Astrocyte (in vitro differentiated cells and primary cell): ENCODE measurements around the gene DDX1. TPM values are rescaled to one million over a fixed set of nuclear protein-coding genes. Genes with fewer than 3 reads are reported as not detected.

Experiments used
- DNase-seq: peaks from one replicate; pipeline ENCODE4 v3.0.0-alpha.2; 2010; ENCODE audit warnings: low read depth
- FAIRE-seq: peaks from 2 replicates; lab custom pipeline; 2011; peaks lifted over from hg19 to GRCh38; lab: Jason Lieb, UNC
- H2AFZ ChIP-seq: 2 replicates; pipeline ENCODE4 v1.6.0; 2012; ENCODE audit warnings: low read depth, low read length, inconsistent platforms
- H3K27ac ChIP-seq: 2 replicates; pipeline ENCODE4 v1.5.1; 2011; ENCODE audit warnings: low read depth, low read length, inconsistent platforms
- H3K27me3 ChIP-seq: 2 replicates; pipeline ENCODE4 v1.6.0; 2011; ENCODE audit warnings: low read length, inconsistent platforms; ENCODE audit not compliant: insufficient read depth
- H3K36me3 ChIP-seq: 2 replicates; pipeline ENCODE4 v1.5.1; 2011; ENCODE audit warnings: low read length, inconsistent platforms; ENCODE audit not compliant: insufficient read depth
- H3K4me1 ChIP-seq: 2 replicates; pipeline ENCODE4 v1.5.1; 2011; ENCODE audit warnings: low read length, inconsistent platforms; ENCODE audit not compliant: insufficient read depth
- H3K4me2 ChIP-seq: 2 replicates; pipeline ENCODE4 v1.6.0; 2012; ENCODE audit warnings: low read length, inconsistent platforms
- H3K4me3 ChIP-seq: 2 replicates; pipeline ENCODE4 v1.5.1; 2011; ENCODE audit warnings: low read depth, mild to moderate bottlenecking, low read length, inconsistent platforms; ENCODE audit not compliant: insufficient read depth
- H3K79me2 ChIP-seq: 2 replicates; pipeline ENCODE4 v1.6.0; 2012; ENCODE audit warnings: mild to moderate bottlenecking, low read length, inconsistent platforms; ENCODE audit not compliant: insufficient read depth
- H3K9ac ChIP-seq: 2 replicates; pipeline ENCODE4 v1.6.0; 2012; ENCODE audit warnings: mild to moderate bottlenecking, low read length, inconsistent platforms
- H3K9me3 ChIP-seq: 2 replicates; pipeline ENCODE4 v1.5.1; 2012; ENCODE audit warnings: low read depth, mild to moderate bottlenecking, low read length, inconsistent platforms; ENCODE audit not compliant: insufficient read depth
- H4K20me1 ChIP-seq: 2 replicates; pipeline ENCODE4 v1.6.0; 2012; ENCODE audit warnings: low read length, inconsistent platforms; ENCODE audit not compliant: insufficient read depth
- H3K27ac Mint-ChIP-seq: one replicate; pipeline ENCODE4 v1.8.0; 2021; ENCODE audit warnings: mild to moderate bottlenecking, mixed read lengths; ENCODE audit not compliant: unreplicated experiment
- H3K27me3 Mint-ChIP-seq: one replicate; pipeline ENCODE4 v1.8.0; 2021; ENCODE audit warnings: low read depth, mixed read lengths; ENCODE audit not compliant: unreplicated experiment
- H3K36me3 Mint-ChIP-seq: one replicate; pipeline ENCODE4 v1.8.0; 2021; ENCODE audit warnings: low read depth, mixed read lengths; ENCODE audit not compliant: unreplicated experiment
- H3K4me1 Mint-ChIP-seq: one replicate; pipeline ENCODE4 v1.8.0; 2021; ENCODE audit warnings: low read depth, mixed read lengths; ENCODE audit not compliant: unreplicated experiment
- H3K4me3 Mint-ChIP-seq: one replicate; pipeline ENCODE4 v1.8.0; 2021; ENCODE audit warnings: mild to moderate bottlenecking, moderate library complexity, mixed read lengths; ENCODE audit not compliant: unreplicated experiment
- H3K9me3 Mint-ChIP-seq: one replicate; pipeline ENCODE4 v1.8.0; 2021; ENCODE audit warnings: mild to moderate bottlenecking, mixed read lengths; ENCODE audit not compliant: unreplicated experiment
- EZH2 ChIP-seq: IDR thresholded peaks from 2 replicates; pipeline ENCODE4 v1.6.1; 2012; ENCODE audit warnings: mild to moderate bottlenecking, low read length, inconsistent platforms; ENCODE audit not compliant: insufficient read depth
- total RNA-seq: library from RNA; stranded (reverse); gene quantifications from 2 replicates; pipeline ENCODE4 v1.2.1, GENCODE V29; 2021
- TF ChIP-seq, protein P1 (sequence below): IDR thresholded peaks from 2 replicates; pipeline ENCODE4 v1.5.1; 2011; ENCODE audit warnings: low read depth, mild to moderate bottlenecking, inconsistent platforms, low read length, moderate library complexity; ENCODE audit not compliant: insufficient read depth

The DDX1 gene
- total RNA-seq, 1 donor from 2014 or later: 146 TPM

DNA sequence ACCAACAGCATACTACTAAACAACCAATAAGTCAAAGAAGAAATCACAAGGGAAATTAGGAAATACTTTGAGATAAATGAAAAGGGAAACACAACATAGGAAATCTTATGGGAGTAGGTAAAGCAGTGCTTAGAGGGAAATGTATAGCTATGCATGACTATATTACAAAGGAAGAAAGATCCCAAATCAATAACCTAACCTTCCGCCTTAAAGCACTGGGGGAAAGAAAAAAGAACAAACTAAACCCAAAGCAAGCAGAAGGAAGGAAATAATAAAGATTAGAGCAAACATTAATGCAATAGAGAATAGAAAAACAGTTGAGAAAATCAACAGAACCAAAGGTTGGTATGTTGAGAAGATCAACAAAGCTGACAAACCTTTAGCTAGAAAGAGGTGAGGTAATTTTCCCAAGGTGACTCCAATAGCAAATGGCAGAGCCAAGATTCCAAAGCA, 49.9 kb downstream of the DDX1 start:
- DNase-seq (no peak), FAIRE-seq (no peak)
- H4K20me1 ChIP-seq: peaks cover 9% of the 10 kb centered on the region
- H3K4me1 ChIP-seq: peaks cover 15% of the 10 kb centered on the region
- Mint-ChIP-seq H3K36me3 (peaks cover 22% of the 10 kb centered on the region), H3K4me1 (peaks cover 44% of the 10 kb centered on the region), H3K4me3 (no peak overlapping the region), H3K27me3 (peaks cover 2% of the 10 kb centered on the region), H3K9me3 (peaks cover 10% of the 10 kb centered on the region), H3K27ac (no peak overlapping the region)
- H3K4me2 ChIP-seq: no peak overlapping the region
- H2AFZ ChIP-seq: no peak overlapping the region
- peaks cover 4% of the 10 kb centered on the region for H3K9me3 ChIP-seq
- H3K9ac ChIP-seq: no peak overlapping the region
- no peaks in the 10 kb centered on the region for H3K36me3 ChIP-seq
- H3K79me2 ChIP-seq: no peaks in the 10 kb centered on the region
- H3K4me3 ChIP-seq: no peak overlapping the region
- H3K27me3 ChIP-seq: no peaks in the 10 kb centered on the region
- TF ChIP-seq, protein P1, sequence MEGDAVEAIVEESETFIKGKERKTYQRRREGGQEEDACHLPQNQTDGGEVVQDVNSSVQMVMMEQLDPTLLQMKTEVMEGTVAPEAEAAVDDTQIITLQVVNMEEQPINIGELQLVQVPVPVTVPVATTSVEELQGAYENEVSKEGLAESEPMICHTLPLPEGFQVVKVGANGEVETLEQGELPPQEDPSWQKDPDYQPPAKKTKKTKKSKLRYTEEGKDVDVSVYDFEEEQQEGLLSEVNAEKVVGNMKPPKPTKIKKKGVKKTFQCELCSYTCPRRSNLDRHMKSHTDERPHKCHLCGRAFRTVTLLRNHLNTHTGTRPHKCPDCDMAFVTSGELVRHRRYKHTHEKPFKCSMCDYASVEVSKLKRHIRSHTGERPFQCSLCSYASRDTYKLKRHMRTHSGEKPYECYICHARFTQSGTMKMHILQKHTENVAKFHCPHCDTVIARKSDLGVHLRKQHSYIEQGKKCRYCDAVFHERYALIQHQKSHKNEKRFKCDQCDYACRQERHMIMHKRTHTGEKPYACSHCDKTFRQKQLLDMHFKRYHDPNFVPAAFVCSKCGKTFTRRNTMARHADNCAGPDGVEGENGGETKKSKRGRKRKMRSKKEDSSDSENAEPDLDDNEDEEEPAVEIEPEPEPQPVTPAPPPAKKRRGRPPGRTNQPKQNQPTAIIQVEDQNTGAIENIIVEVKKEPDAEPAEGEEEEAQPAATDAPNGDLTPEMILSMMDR: no peak
- no peak for TF ChIP-seq EZH2
- no peak overlapping the region for H3K27ac ChIP-seq

DNA sequence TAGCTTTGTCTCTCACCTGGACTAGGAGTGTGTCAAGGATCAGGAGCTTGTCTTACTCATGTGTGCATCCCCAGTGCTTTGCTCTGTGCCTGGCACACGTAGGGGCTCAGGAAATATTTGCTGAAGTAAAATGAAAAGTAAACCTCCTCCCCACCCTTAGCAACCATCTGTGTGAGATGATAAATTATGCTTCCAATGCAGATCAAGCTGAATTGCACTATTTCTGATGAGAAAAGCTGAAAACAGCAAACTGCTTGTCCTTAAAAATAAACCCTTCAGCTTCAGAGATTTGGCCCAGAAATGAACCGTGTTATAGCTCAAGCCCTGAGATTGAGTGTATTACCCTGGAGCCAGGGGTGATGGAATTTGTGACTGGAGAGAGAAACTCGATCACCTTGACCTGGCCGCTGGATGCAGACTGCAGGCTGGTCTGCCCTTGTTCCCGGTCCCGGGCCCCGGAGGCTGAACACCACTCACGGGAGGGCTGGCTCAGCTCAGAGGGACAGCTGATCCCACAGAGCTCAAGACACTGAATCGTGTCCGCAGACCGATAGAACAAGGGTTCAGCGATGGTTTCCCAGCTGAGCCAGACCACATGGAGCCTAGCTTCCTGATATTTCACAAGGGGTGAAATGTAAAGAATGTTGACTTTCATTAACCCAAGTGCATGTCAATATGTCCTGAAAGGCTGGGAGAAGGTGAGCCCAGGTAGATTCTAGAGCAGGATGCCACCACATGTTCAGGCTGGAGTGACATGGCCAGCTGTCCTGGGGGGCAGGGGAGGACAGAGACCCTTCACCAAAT, 50.5 kb downstream of the DDX1 start:
- H3K36me3 Mint-ChIP-seq: peaks cover 22% of the 10 kb centered on the region
- no peak overlapping the region for H3K27ac Mint-ChIP-seq
- Histone ChIP-seq H3K4me2 (no peak overlapping the region), H2AFZ (no peak overlapping the region), H3K4me1 (peaks cover 15% of the 10 kb centered on the region), H3K79me2 (no peaks in the 10 kb centered on the region), H3K27me3 (no peaks in the 10 kb centered on the region), H3K4me3 (no peak overlapping the region), H3K36me3 (no peaks in the 10 kb centered on the region), H3K27ac (no peak overlapping the region), H4K20me1 (peaks cover 5% of the 10 kb centered on the region), H3K9ac (no peak overlapping the region), H3K9me3 (peaks cover 4% of the 10 kb centered on the region)
- no peak overlapping the region for H3K4me3 Mint-ChIP-seq
- H3K9me3 Mint-ChIP-seq: peaks cover 10% of the 10 kb centered on the region
- TF ChIP-seq EZH2: no peak
- TF ChIP-seq, protein P1: no peak
- FAIRE-seq: no peak
- DNase-seq: no peak
- H3K4me1 Mint-ChIP-seq: peaks cover 41% of the 10 kb centered on the region
- peaks cover 2% of the 10 kb centered on the region for H3K27me3 Mint-ChIP-seq
